GM18951 (cell line): Measurements from ENCODE around the gene AP3S2.
"Not testable (repeated sequence)": the region's sequence is repeated elsewhere in the genome, so short reads cannot be mapped to it uniquely, and the experiment has no call there.

Source experiments
- POLR2A ChIP-seq: IDR thresholded peaks from 4 replicates; pipeline ENCODE4 v1.6.1; 2011; ENCODE audit warnings: mild to moderate bottlenecking; ENCODE audit not compliant: insufficient read length, insufficient read depth; ENCODE audit errors: extremely low read depth
- in situ Hi-C: fragments of 300-500 bp; cut with MboI; formaldehyde crosslinking; loops from one replicate; pipeline ENCODE4 v1.12.0; 2022; ENCODE audit warnings: low sequenced_read_pairs, mixed read lengths, inconsistent platforms; ENCODE audit not compliant: unreplicated experiment

The AP3S2 gene

DNA sequence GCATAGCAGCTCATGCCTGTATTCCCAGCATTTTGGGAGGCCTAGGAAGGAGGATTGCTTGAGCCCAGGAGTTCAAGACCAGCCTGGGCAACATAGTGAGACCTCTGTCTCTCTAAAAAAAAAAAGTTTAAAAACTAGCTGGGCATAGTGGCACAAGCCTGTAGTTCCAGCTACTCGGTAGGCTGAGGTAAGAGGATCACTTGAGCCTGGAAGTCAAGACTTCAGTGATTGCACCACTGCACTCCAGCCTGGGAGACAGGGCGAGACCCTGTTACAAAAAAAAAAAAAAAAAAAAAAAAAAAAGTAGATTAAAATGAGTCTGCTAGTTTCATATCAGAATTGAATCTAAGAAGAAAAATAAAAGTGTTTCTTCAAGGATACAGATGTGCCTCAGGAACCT is 46.7 kb downstream of the AP3S2 start:
- in situ Hi-C loops = no loop called here
- no peak for TF ChIP-seq POLR2A

DNA sequence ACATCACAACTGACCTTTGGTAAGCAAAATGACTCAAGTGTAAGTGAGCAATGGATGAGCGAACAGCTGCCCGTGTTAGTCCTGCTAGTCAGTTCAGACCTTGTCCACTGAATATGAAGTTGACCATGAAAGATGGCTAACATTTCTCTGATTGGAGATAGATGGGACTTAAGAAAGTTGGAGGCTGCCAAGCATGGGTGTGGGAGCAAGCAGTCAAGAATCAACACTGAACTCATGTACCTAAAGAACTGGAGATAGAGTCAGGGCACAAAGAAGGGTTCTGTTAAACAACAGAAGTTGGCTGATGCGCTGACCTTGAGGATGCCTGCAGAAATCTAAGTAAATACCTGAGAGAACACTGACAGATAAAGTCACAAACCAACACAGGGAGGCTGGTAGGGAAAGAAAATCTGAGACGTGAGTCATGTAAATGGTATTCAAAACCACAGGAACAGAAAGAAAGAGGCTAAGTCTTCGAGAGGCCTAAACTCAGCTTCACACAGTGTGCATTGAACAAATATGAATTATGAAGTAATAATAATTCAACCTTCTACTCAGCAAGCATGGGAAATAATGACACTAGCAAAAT is 48.4 kb downstream of the AP3S2 start:
- in situ Hi-C loops = no loop called here
- TF ChIP-seq POLR2A = no peak

DNA sequence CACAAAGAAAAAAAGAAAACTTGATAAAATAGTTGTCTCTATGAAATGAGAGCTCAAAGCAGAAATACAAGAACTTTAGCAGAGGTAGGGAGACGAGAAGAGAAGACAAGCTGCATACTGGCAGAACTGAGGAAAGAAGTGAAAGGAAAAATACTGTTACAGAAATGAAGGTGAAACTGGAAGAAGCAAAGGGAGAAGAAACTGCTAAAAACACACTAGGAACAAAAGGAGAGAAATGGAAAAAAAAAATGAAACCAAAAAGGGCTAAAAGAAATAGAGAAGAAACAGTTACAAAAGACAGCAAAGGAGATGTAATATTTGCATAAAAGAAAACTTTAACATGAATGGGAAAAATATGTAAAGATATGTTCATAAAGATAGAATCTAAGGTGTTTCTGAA is 51.8 kb downstream of the AP3S2 start:
- in situ Hi-C loops = no loop called here

DNA sequence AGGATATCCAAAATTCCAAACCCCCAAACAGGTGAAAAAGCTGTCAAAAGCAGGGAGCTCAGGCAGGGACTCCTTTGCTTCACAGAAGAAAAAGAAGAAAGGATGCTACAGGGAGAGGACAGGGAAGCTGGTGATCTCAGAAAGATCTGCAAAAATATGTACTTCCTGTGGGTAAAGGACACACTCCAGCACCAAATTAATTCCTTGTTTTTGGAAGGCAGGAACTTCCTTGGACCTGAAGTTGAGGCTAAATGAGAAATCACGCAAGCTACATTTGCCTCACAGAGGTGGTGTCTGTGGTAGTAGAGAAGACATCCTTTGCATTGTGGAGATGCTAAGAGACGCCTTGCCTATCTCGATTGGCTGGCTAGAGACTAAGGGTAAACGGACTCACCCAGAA is 52.5 kb downstream of the AP3S2 start:
- in situ Hi-C loops = no loop called here
- no peak for TF ChIP-seq POLR2A

More for the DNA sequence above, 51.8 kb downstream of the AP3S2 start:
- no peak for TF ChIP-seq POLR2A

DNA sequence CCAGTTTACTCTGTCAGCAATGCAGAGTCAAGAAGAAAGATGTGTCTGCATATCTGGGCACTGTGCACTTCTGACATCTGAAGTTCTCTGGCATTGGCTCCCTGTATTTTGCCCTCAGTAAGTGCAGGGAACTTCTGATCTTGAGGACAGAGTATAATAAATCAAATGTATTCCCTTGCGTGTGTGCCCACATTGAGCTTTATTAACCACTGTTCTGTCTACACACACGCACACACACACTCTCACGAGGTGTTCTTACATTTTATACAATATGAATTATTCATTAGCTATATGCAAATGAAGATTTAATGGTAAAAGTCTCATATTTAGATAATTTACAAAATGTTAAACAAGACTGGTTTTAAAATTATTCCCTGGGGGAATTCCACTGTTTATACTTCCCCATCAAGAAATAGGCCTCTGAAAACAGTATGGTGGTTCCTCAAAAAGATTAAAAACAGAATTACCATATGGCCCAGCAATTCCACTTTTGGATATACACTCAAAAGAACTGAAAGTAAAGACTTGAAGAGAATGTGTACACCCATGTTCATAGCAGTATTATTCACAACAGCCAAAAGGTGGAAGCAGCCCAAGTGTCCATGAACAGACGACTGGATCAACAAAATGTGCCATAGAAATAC is 54.5 kb downstream of the AP3S2 start:
- in situ Hi-C loops = no loop called here
- no peak for TF ChIP-seq POLR2A

DNA sequence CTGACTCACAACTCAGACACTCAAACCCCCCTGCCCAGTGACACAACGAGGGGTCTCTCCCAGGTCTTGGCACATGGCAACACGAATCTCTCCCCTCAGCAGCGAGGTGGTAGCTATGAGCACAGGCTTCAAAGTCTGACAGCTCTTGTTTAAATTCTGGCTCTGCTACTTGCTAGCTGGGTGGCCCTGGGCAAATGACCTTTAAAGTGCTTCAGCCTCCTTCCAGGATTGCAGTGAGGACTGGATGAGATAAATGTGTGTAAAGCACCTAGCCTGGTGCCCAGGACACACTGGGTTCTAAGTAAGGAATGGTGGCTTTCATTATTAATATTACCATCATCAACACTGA is 56.0 kb downstream of the AP3S2 start:
- no peak for TF ChIP-seq POLR2A
- in situ Hi-C loops = no loop called here

DNA sequence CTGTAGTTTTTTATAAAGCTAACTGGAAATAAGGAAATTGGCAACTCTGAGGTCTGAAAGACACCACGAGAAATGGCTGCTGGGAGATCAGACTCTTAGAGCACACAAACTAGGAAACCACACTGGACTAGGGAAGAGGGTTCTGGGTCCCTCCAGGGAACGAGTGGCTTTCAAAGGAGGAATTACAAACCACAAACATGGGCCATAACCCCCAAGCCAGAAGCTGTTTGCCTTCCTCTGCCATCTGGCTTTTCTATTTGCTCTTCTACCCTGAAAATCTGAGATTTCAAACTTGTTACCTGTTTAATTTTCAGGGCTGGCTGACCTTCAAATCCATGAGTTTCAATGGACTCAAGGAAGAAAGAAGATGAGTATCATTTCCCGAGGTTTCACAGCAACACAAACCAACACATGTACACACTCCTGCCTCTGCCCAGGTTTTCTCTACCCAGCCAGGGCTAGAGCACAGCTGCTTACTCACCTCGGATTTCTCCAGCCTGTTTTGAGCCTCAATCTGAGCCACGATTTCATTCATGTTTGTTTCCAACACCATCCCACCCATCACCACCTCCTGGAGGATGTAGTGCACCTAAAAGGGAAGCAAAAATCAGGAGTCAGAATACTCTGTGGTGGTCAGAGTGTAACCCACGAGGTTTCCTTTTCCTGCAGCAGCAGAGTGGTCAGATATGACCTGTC is 56.5 kb downstream of the AP3S2 start:
- in situ Hi-C loops = no loop called here
- TF ChIP-seq POLR2A = no peak

DNA sequence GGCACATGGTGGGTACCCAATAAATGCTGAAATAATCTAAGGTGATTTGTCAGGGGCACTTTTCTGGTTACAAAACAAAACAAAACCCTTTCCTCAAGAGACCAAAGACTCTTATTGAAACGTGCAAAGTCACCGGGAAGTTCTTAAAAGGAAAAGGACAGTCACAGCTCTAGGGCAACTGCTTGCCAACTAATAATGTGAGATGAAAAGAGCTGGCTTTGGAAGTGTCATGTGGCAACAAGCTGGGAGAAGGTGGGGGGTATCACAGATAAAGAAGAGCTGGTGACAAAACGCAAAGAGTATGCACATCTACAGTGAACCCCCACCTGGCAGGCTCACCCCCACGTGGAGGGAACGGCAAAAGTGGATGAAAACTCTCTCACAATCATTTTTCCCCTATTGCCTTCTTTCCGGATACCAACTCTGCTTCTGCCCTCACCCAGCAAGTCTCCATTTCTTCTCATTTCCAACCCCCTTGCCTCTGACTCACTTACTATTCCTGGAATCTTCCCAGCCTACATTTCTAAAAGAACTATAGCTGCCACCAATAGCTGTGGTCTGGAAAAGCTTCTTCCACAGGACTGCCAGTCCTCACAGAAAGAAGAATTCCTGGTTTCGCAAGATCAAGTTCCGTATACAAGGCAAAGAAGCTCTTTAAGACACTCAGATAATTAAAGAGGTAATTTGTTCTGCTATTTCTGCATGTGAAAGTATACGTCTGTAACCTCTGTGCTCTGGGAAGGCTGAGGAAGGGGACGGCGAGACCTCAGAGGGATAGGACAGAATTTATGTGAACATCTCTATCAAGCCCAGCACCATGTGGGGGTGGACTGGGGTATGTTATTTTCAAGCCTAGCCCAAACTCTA is 57.3 kb downstream of the AP3S2 start:
- TF ChIP-seq POLR2A = no peak
- in situ Hi-C loops = no loop called here

DNA sequence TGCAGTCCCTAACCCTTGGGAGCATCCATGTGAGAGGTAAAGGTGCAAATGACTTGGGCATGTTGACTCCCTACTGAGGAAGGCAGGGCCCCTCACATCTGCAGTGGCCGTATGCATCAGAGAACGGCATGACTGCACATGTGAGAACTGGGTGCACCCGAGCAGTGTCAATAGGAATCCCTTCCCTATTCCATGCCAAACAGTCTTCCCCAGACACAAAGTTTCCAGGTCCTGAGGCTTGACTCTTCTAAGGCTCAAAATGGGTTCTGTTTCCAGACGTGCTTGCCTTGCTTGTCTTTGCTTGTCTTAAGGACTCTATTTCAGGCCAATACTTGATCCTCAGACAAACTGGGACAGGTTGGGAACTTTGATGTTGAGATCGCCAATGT is 58.6 kb downstream of the AP3S2 start:
- in situ Hi-C loops = no loop called here
- TF ChIP-seq POLR2A = no peak

DNA sequence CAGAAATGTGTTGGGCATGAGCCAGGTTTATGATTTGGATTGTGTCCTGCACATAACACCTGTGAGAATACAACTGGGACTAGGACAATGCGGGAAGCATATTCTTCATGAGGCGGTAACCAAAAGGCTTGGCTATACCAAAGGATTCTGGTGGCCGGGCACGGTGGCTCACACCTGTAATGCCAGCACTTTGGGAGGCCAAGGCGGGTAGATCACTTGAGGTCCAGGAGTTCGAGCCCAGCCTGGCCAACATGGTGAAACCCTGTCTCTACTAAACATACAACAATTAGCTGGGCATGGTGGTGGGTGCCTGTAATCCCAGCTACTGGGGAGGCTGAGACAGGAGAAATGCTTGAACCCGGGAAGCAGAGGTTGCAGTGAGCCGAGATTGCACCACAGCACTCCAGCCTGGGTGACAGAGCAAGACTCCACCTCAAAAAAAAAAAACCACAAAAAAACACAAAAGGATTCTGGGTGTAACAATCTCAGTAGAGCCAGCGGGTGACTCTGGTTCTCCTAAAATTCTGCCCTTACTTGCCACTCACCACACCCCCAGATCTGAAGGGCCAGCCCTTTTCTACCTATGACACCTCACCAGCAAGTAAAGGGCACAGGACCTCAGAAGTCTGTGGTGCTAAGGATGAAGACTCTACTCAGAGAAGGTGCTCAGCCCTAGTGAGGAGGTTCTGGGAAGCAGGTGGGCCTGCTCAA is 59.2 kb downstream of the AP3S2 start:
- in situ Hi-C loops = not testable (repeated sequence)

DNA sequence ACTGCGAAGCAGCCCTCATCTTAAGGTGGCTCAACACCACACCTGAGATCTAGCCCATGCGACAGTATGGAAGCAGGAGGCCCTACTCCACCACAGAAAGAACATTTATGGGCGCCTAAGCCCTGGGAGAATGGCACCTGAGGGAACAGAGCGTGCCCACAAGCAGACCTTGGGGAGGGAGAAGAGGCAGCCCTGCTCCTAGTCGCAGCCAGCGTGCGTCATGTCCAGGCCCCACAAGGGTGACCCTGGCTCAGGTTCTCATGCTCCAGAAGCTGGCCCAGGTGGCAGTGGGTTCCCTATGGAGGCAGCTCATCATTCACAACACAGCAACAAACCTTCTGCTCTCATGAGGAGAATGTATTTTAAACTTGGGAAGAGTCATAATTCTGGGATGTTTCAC is 59.8 kb downstream of the AP3S2 start:
- no peak for TF ChIP-seq POLR2A
- in situ Hi-C loops = no loop called here

DNA sequence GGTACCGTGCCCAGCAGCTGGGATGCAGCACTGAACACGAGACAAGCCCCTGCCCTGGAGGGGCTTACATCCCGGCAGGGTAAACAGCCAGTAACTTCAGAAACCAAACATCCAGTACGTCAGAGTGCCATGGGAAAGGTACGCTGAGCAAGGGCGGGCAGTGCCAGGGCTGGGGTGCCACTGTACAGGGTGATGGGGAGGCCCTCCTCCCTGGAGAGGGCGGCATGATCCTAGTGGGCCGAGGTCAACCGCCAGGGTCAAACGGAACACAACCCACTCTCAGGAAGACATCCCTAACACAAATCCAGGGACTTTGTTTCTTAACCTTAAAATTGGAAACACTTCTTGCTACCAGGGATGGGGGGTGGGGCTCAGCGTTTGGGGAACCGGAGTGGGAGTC is 63.2 kb downstream of the AP3S2 start:
- in situ Hi-C loops = no loop called here
- no peak for TF ChIP-seq POLR2A
